ENCODE measurements around the gene SNAPC2.
"Not testable (repeated sequence)": the region's sequence is repeated elsewhere in the genome, so short reads cannot be mapped to it uniquely, and the experiment has no call there.

Gene SNAPC2

GRCh38 chr19:7909471-7910067 is 10.6 kb upstream of the SNAPC2 start:
- no peak for DNase-seq (ENCODE audit: low read depth in 2 of 2)

GRCh38 chr19:7910321-7911161 is 9.6 kb upstream of the SNAPC2 start:
- no peak for DNase-seq (ENCODE audit: low read depth in 2 of 2)

DNA sequence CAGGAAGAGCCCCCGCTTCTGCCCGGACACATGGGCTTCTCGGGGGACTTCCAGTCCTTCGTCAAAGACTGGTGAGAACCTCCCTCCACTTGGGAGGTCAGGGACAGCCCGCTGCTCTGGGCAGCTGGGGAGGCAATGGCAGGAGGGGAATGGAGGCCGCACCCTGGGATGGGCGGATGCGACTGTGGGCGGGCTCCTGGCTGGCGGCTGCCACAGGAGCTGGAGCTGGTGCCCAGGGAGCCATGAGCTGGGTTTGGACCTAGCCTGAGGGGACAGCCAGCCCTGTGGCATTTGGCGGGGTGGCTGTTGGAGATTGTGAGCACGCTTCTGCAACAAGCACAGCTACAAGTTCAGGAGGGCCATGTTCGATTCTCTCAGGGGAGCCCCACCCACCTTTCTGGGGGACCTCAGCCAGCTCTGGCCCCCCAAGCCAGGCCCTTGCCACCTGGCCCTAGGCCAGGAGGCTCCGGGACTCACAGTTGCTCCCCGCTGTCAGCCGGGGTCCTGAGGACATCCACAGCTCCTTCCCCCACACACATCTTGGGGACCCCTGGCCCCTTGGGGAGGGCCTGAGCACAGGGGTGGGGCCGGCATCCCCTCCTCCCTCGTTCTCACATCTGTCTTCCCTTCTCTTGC is 8.5 kb upstream of the SNAPC2 start:
- DNase-seq (ENCODE audit: low read depth in 2 of 2), result no peak

DNA sequence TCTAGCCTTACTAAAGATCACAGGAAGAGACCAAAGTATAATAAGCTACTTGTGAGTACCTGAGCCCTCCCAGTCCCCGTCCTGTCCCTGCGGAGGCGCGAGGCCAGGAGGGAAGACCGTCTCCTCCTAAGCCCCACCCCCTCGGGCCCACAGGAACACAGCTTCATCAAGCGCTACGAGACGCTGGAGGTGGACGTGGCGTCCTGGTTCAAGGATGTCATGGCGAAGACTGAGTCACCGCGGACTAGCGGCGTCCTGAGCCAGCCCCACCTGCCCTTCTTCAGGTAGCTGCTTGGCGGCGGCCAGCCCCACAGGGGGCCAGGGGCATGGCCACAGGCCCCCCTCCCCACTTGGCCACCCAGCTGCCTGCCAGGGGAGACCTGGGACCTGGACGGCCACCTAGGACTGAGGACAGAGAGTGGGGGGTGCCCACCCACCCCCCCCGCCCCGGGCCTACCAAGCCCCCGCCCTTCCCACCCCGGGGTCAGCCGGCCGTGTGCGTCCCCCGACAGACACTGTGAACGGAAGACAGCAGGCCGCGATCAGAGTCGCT is 7.9 kb upstream of the SNAPC2 start:
- DNase-seq (ENCODE audit: low read depth in 2 of 2), result no peak

DNA sequence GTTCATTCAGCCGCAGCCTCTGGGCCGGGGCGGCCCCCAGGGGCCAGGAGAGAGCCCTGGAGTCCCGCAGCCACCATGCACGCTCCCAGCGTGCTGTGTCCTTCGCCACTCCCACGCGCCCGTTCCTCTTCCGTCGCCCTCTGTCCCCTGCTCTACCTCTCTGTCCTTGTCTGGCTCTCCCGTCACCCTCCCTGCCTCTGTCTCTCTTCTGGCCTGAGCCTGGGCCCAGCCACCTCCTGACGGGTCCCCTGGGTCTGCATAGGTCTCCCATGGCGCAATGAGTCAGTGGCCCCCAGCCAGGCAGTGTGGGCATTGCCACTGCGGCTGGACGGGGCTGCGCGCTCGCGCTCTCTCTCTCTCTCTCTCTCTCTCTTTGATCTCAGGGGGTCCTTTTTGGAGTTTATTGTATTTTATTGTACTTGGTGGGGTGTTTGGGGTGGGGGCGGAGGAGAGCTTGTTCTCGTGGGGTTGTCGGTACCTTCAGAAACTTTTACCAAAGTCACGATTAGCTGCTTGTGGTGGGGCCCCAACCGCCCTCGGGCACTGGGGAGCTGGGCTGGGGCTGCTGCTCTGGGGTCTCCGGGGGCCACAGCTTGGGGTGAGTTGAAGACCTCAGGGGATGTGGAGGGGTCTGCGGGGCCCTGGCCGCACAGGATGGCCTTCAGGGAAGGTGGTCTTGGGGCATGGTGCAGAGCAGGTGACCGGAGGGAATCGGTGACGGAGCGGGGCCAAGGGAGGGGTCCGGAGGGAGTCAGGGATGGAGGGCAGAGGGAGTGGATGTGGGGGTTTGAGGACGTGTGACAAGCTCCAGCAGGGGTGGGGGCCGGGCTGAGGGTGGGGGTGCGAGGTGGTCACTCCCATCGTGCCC is 7.2 kb upstream of the SNAPC2 start:
- DNase-seq (ENCODE audit: low read depth in 2 of 2), result no peak

GRCh38 chr19:7913652-7914051 is 6.5 kb upstream of the SNAPC2 start:
- no peak for DNase-seq (ENCODE audit: low read depth in 2 of 2)

GRCh38 chr19:7914099-7914498 is 6.0 kb upstream of the SNAPC2 start:
- no peak for DNase-seq (ENCODE audit: low read depth in 2 of 2)

DNA sequence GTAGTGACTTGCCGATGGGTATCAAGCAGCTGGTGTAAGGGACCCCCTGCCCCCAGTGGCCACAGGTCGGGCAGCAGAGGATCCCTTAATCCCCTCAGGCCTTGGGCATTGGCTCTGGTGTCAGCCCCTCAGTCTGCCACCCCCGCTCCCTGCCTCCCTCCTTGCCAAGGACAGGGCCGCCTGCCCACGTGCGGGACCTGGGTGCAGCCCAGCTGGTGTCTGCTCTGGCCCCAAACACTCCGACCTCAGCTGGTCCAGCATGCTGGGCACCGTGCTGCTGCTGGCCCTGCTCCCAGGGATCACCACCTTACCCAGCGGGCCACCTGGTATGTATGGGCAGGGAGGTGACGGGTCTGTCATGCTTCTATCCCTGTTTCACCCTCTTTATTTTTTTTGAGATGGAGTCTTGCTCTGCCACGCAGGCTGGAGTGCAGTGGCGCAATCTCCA is 5.5 kb upstream of the SNAPC2 start, which contains the start of gene TGFBR3L:
Gene TGFBR3L (plus strand): TSS at position 233 of the 448 bp plus-strand sequence.
- no peak for DNase-seq (ENCODE audit: low read depth in 2 of 2)

- no peak for DNase-seq (ENCODE audit: low read depth in 2 of 2)
These were observed 4.7 kb upstream of the SNAPC2 start for GRCh38 chr19:7915250-7916102.

DNA sequence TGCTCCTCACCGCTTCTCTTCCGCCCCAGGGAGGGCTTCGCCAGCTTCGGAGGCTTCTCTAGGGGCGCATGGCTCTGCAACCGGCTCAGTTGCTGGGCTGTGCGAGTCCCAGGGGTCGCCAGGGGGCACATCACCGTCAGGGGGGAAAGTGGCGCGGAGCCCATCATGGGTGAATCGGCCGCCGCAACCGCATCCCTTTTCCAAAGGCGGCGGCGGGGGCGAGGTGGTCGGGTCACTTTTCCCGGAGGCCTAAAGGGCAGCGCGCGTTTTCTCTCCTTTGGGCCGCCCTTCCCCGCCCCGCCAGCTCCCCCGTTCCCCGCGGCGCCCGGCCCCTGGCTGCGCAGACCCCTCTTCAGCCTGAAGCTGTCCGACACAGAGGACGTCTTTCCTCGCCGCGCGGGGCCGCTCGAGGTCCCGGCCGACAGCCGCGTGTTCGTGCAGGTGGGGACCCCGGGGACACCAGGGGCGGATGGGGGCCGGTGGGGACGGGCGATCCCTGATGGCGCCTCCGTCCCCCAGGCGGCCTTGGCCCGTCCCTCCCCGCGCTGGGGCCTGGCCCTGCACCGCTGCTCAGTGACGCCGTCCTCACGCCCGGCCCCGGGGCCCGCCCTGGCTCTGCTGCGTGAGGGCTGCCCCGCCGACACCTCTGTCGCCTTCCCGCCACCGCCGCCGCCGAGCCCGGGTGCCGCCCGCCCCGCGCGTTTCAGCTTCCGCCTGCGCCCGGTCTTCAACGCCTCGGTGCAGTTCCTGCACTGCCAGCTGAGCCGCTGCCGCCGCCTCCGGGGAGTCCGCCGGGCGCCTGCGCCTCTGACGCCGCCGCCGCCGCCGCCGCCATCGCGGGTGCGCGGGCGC is 3.8 kb upstream of the SNAPC2 start:
- DNase-seq (ENCODE audit: low read depth in 2 of 2), result peak; percentile 52 to 56

- DNase-seq (ENCODE audit: low read depth in 2 of 2), result no peak
These were observed 3.2 kb upstream of the SNAPC2 start for GRCh38 chr19:7916955-7917266.

- DNase-seq (ENCODE audit: low read depth in 2 of 2), result peak in 1 of 2 donors; percentile 52
These were observed 2.7 kb upstream of the SNAPC2 start for GRCh38 chr19:7917267-7918061.

DNA sequence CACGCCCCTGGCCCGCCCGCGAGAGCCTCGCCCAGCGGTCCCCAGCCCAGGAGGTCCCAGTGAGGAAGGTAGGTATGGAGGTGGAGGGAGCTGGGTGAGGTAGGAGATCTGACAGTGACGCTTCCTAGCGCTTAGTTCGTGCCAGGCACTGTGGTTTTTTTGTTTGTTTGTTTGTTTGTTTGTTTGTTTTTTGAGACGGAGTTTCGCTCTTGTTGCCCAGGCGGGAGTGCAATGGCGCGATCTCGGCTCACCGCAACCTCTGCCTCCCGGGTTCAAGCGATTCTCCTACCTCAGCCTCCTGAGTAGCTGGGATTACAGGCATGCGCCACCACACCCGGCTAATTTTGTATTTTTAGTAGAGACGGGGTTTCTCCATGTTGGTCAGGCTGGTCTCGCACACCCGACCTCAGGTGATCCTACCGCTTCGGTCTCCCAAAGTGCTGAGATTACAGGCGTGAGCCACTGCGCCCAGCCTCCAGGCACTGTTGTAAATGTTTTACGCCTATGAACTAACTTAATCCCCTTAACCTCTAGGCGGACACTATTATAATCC is 2.0 kb upstream of the SNAPC2 start:
- not testable (repeated sequence) for DNase-seq (ENCODE audit: low read depth in 2 of 2)

- DNase-seq (ENCODE audit: low read depth in 2 of 2), result no peak
These were observed 1.3 kb upstream of the SNAPC2 start for GRCh38 chr19:7918615-7919421.

DNA sequence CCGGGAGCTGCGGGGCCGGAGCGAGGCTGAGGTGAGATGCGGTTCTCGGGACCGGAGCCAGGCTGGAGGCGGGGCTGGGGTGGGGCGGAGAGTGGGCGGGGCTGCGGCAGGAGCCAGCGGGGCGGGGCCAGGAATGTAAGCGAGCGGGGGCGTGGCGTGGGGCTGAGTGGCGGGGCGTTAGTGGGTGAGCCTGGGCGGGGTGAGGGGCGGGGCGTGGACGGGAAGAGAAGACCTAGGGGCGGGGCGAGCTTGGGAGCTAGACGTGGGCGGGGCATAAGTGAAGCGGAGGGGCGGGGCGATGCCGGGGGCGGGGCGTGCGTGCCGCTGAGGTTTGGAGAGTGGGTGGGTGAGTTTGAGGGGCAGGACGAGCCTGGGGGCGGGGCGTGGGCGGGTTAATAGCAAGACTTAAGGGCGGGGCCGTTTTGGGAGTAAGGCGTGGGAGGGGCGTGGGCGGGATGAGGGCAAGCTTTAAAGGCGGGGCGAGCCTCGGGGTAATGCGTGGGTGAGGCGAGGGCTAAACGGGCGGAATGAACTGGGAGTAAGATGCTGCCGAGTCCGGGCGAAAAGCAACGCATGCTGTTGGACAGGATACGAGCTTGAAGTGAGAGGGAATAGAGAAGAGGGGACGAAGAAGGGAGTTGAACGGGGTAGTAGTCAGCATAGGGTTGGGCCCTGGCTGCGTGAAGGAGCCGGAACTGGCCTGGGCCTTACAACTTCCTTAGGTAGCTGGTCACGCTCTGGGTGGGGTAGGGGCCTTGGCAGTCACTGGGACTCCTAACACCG is 572 bp downstream of the SNAPC2 start:
- peak; percentile 99 to 100 for DNase-seq (ENCODE audit: low read depth in 2 of 2)

- no peak for DNase-seq (ENCODE audit: low read depth in 2 of 2)
These were observed 1.3 kb downstream of the SNAPC2 start for GRCh38 chr19:7921302-7921966.

Data from stimulated activated CD4-positive, alpha-beta T cell treated with anti-CD3 and anti-CD28 coated beads, Interleukin-4, amount 100 ng/mL, for 48 hours (primary cell).